Breast epithelium (tissue), 4 donors: ENCODE data around the gene MAN1A1. TPM values are rescaled to one million over a fixed set of nuclear protein-coding genes. Genes with fewer than 3 reads are reported as not detected.

Experiments
- DNase-seq, 2 donors: peaks; one replicate each; pipeline ENCODE4 v3.0.0-alpha.2; 2019; ENCODE audit warnings: low spot score in 2 of 2
- H3K27ac ChIP-seq, 2 donors: fragments of 200-600 bp; sonication (generic) in 1 of 2; one replicate each; pipeline ENCODE4 v1.5.1; 2016 to 2019; ENCODE audit warnings: mild to moderate bottlenecking in 1 of 2
- H3K27me3 ChIP-seq, 2 donors: fragments of 200-600 bp; sonication (generic) in 1 of 2; one replicate each; pipeline versions ENCODE4 v1.5.1 to v1.6.0; 2017 to 2019; ENCODE audit warnings: control low read depth in 1 of 2, mild to moderate bottlenecking in 1 of 2
- H3K36me3 ChIP-seq: fragments of 200-600 bp; one replicate; pipeline ENCODE4 v1.5.1; 2019
- H3K4me1 ChIP-seq, 2 donors: fragments of 200-600 bp; sonication (generic); one replicate each; pipeline ENCODE4 v1.5.1; 2016 to 2019; ENCODE audit warnings: control low read depth in 1 of 2
- H3K4me3 ChIP-seq, 3 donors: fragments of 200-600 bp; sonication (generic); 1 replicate in 2 of 3; 2 replicates in 1 of 3; pipeline ENCODE4 v1.5.1; 2016 to 2019; ENCODE audit warnings: mild to moderate bottlenecking in 3 of 3, moderate library complexity in 2 of 3
- H3K9me3 ChIP-seq, 2 donors: fragments of 200-600 bp; sonication (generic) in 1 of 2; one replicate each; pipeline ENCODE4 v1.5.1; 2016 to 2019; ENCODE audit warnings: control low read depth in 1 of 2
- CTCF ChIP-seq, 3 donors: fragments of 450-650 bp; IDR thresholded peaks; one replicate each; pipeline ENCODE4 v1.5.1; 2016 to 2017; ENCODE audit warnings: antibody characterized with exemption in 3 of 3, mild to moderate bottlenecking in 3 of 3, moderate library complexity in 3 of 3
- POLR2A ChIP-seq: fragments of 450-650 bp; IDR thresholded peaks from one replicate; pipeline ENCODE4 v1.6.1; 2016; ENCODE audit warnings: antibody characterized with exemption, mild to moderate bottlenecking, moderate library complexity
- POLR2AphosphoS5 ChIP-seq, 3 donors: sonication (generic); formaldehyde crosslinking; IDR thresholded peaks; one replicate each; pipeline ENCODE4 v1.6.1; 2017; ENCODE audit warnings: antibody characterized with exemption in 3 of 3
- intact Hi-C: fragments of 100-400 bp; cut with DNase I; formaldehyde crosslinking; loops from one replicate; pipeline ENCODE4 v1.15.1; 2023; ENCODE audit warnings: low total_unique reads
- total RNA-seq, 3 donors: library from RNA; depleted of rRNA; stranded (reverse); fragments of >200 nt; gene quantifications; one replicate each; pipeline ENCODE4 v1.1.0, GENCODE V29; 2016

The MAN1A1 gene
- total RNA-seq, 3 donors from 2014 or later, result 81.2 to 481 (median 104) TPM

GRCh38 chr6:119166024-119166784 lies 183.4 kb downstream of the MAN1A1 start:
- intact Hi-C loops, result no loop called here
- no peak overlapping the region for H3K27ac ChIP-seq
- no peak overlapping the region for H3K4me3 ChIP-seq
- H3K9me3 ChIP-seq, result no peaks in the 10 kb centered on the region
- TF ChIP-seq POLR2A (no peak), CTCF (IDR thresholded peaks at IDR 0.05) (no peak), POLR2AphosphoS5 (IDR thresholded peaks at IDR 0.05) (no peak)
- no peaks in the 10 kb centered on the region for H3K4me1 ChIP-seq
- H3K36me3 ChIP-seq, result no peaks in the 10 kb centered on the region
- H3K27me3 ChIP-seq, result no peaks in the 10 kb centered on the region
- no peak for DNase-seq

- no peaks in the 10 kb centered on the region for H3K36me3 ChIP-seq
- no peaks in the 10 kb centered on the region for H3K4me1 ChIP-seq
- H3K27ac ChIP-seq, result no peak overlapping the region
- intact Hi-C loops, result no loop called here
- TF ChIP-seq POLR2A, result no peak
- TF ChIP-seq POLR2AphosphoS5 (IDR thresholded peaks at IDR 0.05), result no peak
- no peak for TF ChIP-seq CTCF (IDR thresholded peaks at IDR 0.05)
- no peaks in the 10 kb centered on the region for H3K27me3 ChIP-seq
- H3K4me3 ChIP-seq, result no peak overlapping the region
- H3K9me3 ChIP-seq, result no peaks in the 10 kb centered on the region
- no peak for DNase-seq
These were observed 186.6 kb downstream of the MAN1A1 start for GRCh38 chr6:119163006-119163405.

GRCh38 chr6:119162134-119162775 lies 187.3 kb downstream of the MAN1A1 start:
- no peaks in the 10 kb centered on the region for H3K9me3 ChIP-seq
- no peaks in the 10 kb centered on the region for H3K4me1 ChIP-seq
- H3K4me3 ChIP-seq, result no peak overlapping the region
- H3K27me3 ChIP-seq, result no peaks in the 10 kb centered on the region
- H3K36me3 ChIP-seq, result no peaks in the 10 kb centered on the region
- no peak overlapping the region for H3K27ac ChIP-seq
- TF ChIP-seq POLR2A (no peak), POLR2AphosphoS5 (IDR thresholded peaks at IDR 0.05) (no peak), CTCF (IDR thresholded peaks at IDR 0.05) (no peak)
- intact Hi-C loops, result no loop called here
- DNase-seq, result no peak

- no peak overlapping the region for H3K27ac ChIP-seq
- H3K9me3 ChIP-seq, result no peaks in the 10 kb centered on the region
- H3K4me3 ChIP-seq, result no peak overlapping the region
- H3K4me1 ChIP-seq, result no peaks in the 10 kb centered on the region
- H3K36me3 ChIP-seq, result no peaks in the 10 kb centered on the region
- intact Hi-C loops, result no loop called here
- TF ChIP-seq CTCF (IDR thresholded peaks at IDR 0.05) (no peak), POLR2A (no peak), POLR2AphosphoS5 (IDR thresholded peaks at IDR 0.05) (no peak)
- DNase-seq, result no peak
- H3K27me3 ChIP-seq, result no peaks in the 10 kb centered on the region
These were observed 188.1 kb downstream of the MAN1A1 start for GRCh38 chr6:119161438-119161837.

GRCh38 chr6:119160911-119161310 lies 188.7 kb downstream of the MAN1A1 start:
- Histone ChIP-seq H3K9me3 (no peaks in the 10 kb centered on the region), H3K27me3 (no peaks in the 10 kb centered on the region), H3K4me1 (no peaks in the 10 kb centered on the region), H3K4me3 (no peak overlapping the region), H3K36me3 (no peaks in the 10 kb centered on the region), H3K27ac (no peak overlapping the region)
- intact Hi-C loops, result no loop called here
- DNase-seq, result no peak
- TF ChIP-seq CTCF (IDR thresholded peaks at IDR 0.05), result no peak
- TF ChIP-seq POLR2A, result no peak
